Stomach (tissue), 9 donors: ENCODE measurements around the gene NXPH4. TPM values are rescaled to one million over a fixed set of nuclear protein-coding genes. Genes with fewer than 3 reads are reported as not detected.

ENCODE experiments used
- DNase-seq, 2 donors: peaks; one replicate each; pipeline versions ENCODE4 v3.0.0 to v3.0.0-alpha.2; 2013 to 2019
- H3K27ac ChIP-seq, 5 donors: fragments of 200-600 bp in 4 of 5; sonication (generic) in 4 of 5; one replicate each; pipeline ENCODE4 v1.5.1; 2013 to 2019; ENCODE audit warnings: mild to moderate bottlenecking in 1 of 5, moderate library complexity in 1 of 5
- H3K27me3 ChIP-seq, 3 donors: fragments of 200-600 bp; sonication (generic); one replicate each; pipeline ENCODE4 v1.5.1; 2017 to 2019; ENCODE audit warnings: mixed run types in 1 of 3
- H3K36me3 ChIP-seq, 4 donors: fragments of 200-600 bp; sonication (generic); 1 replicate in 3 of 4; 2 replicates in 1 of 4; pipeline ENCODE4 v1.5.1; 2016 to 2019
- H3K4me1 ChIP-seq, 4 donors: fragments of 200-600 bp; sonication (generic); one replicate each; pipeline ENCODE4 v1.5.1; 2016 to 2019
- H3K4me3 ChIP-seq, 4 donors: fragments of 200-600 bp; sonication (generic) in 3 of 4; one replicate each; pipeline ENCODE4 v1.5.1; 2016 to 2019; ENCODE audit warnings: mild to moderate bottlenecking in 1 of 4
- H3K9me3 ChIP-seq, 4 donors: fragments of 200-600 bp; sonication (generic); one replicate each; pipeline ENCODE4 v1.5.1; 2016 to 2019
- EP300 ChIP-seq: sonication (generic); formaldehyde crosslinking; IDR thresholded peaks from one replicate; pipeline ENCODE4 v1.6.1; 2017; ENCODE audit warnings: antibody characterized with exemption
- POLR2A ChIP-seq, 4 donors: fragments of 450-650 bp; IDR thresholded peaks; one replicate each; pipeline ENCODE4 v1.6.1; 2016; ENCODE audit warnings: antibody characterized with exemption in 4 of 4, control low read depth in 2 of 4, mild to moderate bottlenecking in 1 of 4, moderate library complexity in 1 of 4
- POLR2AphosphoS5 ChIP-seq, 3 donors: sonication (generic); formaldehyde crosslinking; IDR thresholded peaks; one replicate each; pipeline ENCODE4 v1.6.1; 2016; ENCODE audit warnings: antibody characterized with exemption in 3 of 3
- WGBS, 5 donors: extraction: QIAGEN DNeasy Blood & Tissue Kit in 3 of 5; methylation state at CpG; one replicate each; pipeline versions ENCODE4 v1.1.5 to v1.1.7; 2013 to 2018; 5-methylcytosine and 5-hydroxymethylcytosine counted together
- intact Hi-C: fragments of 100-400 bp; cut with DNase I; formaldehyde crosslinking; loops from one replicate; pipeline ENCODE4 v1.15.1; 2023; ENCODE audit warnings: low total_unique reads
- polyA plus RNA-seq, 3 donors: library from polyadenylated mRNA; stranded (reverse); fragments of 200-250 nt; gene quantifications; one replicate each; pipeline ENCODE4 v1.2.3, GENCODE V29; 2013
- total RNA-seq, 5 donors: library from RNA; depleted of rRNA; stranded (reverse); fragments of >200 nt; gene quantifications; one replicate each; pipeline versions ENCODE4 v1.1.0 to v1.2.3, GENCODE V29; 2014 to 2016
- TF ChIP-seq, protein P1 (sequence below), 7 experiments: fragments of 450-650 bp in 4 of 7; fragments of 200-600 bp in 3 of 7; sonication (generic) in 3 of 7; IDR thresholded peaks; one replicate each; pipeline ENCODE4 v1.5.1; 2016 to 2019; ENCODE audit warnings: antibody characterized with exemption in 7 of 7, control low read depth in 2 of 7, mild to moderate bottlenecking in 1 of 7
- donor health status: healthy with polysubstance abuse.
- donor health status: Bipolar disorder and iron deficiency.
- donor health status: healthy.

The NXPH4 gene
- total and polyA plus RNA-seq, 8 donors = 0.18 to 0.44 (median 0.30) TPM; not detected in 5

DNA sequence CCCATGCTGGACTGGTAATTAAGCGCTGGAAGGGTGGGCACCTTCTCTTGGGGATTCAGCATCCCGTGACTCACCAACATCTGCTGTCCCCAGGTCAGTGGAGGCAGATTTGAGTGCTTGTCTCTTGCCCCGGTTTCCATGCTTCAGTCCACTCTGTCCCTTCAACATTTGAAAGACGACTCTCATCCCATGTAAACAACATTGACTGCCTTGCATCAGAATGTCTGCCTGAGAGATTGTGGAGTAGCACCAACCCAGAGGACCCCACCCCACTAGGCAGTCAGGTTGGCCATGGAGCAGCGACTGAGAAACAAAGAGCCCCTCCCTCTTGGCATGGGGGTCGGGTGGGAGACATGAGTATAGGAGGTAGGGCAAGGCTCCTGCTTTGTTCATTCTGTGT, 39.3 kb downstream of the NXPH4 start:
- no peaks in the 10 kb centered on the region for H3K9me3 ChIP-seq
- no peaks in the 10 kb centered on the region for H3K27me3 ChIP-seq
- no peak overlapping the region for H3K27ac ChIP-seq
- intact Hi-C loops = no loop called here
- TF ChIP-seq EP300 = no peak
- no peak for TF ChIP-seq POLR2A (IDR thresholded peaks at IDR 0.05)
- no peak for TF ChIP-seq POLR2AphosphoS5 (IDR thresholded peaks at IDR 0.05)
- TF ChIP-seq, protein P1, sequence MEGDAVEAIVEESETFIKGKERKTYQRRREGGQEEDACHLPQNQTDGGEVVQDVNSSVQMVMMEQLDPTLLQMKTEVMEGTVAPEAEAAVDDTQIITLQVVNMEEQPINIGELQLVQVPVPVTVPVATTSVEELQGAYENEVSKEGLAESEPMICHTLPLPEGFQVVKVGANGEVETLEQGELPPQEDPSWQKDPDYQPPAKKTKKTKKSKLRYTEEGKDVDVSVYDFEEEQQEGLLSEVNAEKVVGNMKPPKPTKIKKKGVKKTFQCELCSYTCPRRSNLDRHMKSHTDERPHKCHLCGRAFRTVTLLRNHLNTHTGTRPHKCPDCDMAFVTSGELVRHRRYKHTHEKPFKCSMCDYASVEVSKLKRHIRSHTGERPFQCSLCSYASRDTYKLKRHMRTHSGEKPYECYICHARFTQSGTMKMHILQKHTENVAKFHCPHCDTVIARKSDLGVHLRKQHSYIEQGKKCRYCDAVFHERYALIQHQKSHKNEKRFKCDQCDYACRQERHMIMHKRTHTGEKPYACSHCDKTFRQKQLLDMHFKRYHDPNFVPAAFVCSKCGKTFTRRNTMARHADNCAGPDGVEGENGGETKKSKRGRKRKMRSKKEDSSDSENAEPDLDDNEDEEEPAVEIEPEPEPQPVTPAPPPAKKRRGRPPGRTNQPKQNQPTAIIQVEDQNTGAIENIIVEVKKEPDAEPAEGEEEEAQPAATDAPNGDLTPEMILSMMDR (IDR thresholded peaks at IDR 0.05) = no peak
- peaks cover 40 to 75% (median 68%) of the 10 kb centered on the region in 4 donors for H3K36me3 ChIP-seq
- no peak for DNase-seq
- 85 to 95% (median 90%) methylated on average over 6 of the region's 6 CpGs for WGBS, 5 donors
- peaks cover 0 to 12% (median 2%) of the 10 kb centered on the region in 4 donors for H3K4me1 ChIP-seq
- H3K4me3 ChIP-seq = no peak overlapping the region

DNA sequence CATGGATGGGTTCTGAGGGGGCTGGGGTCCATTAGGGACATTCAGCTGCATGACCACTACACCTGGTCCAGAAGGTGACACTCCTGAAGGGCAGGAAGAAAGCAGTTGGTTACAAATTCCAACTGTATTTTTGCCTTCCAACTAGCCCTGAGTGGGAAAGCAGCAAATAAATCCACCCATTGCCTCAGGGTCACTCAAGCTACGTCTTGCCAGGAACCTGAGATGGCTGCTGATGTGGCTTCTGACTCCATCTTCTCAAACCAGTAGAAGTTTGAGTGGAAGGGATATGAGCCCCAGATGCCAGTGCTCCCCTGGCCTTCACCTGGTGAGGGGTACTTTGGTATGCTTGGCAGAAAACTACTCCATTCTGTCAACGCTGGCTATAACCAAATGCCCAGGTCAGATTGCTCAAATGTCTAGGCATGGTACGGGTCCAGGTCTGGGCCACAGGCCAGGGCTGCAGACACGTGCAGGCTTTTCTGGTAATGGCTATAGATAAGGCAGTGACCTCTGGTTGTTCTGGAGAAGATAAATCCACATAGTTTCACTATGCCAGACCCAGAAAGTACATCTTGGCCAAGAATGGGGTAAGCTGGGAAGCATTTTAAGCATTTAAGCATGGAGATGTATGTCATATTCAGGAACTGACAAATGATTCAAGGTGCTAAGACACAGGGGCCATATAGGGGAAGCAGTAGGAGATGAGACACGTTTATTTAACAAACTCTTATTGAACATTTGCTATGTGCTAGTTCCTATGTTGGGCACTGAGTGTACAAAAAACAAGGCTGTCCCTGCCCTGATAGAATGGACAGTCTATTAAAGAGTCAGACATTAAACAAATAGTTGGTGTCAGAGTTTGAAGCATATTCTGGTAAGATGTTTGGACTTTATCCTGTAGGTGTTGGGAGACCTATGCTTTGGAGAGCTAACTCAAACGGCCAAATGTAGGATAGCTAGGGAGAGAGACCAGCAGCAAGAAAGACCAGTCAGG, 42.7 kb downstream of the NXPH4 start:
- Histone ChIP-seq H3K36me3 (peaks cover 40 to 92% (median 86%) of the 10 kb centered on the region in 4 donors), H3K27ac (no peak overlapping the region), H3K4me3 (no peak overlapping the region), H3K4me1 (peaks cover 0 to 12% (median 2%) of the 10 kb centered on the region in 4 donors), H3K27me3 (no peaks in the 10 kb centered on the region), H3K9me3 (no peaks in the 10 kb centered on the region)
- 28 to 53% (median 47%) methylated on average over 6 of the region's 6 CpGs for WGBS, 5 donors
- intact Hi-C loops = no loop called here
- peak in 1 of 2 donors; percentile 73 for DNase-seq
- TF ChIP-seq POLR2A (IDR thresholded peaks at IDR 0.05) (no peak), EP300 (no peak), POLR2AphosphoS5 (IDR thresholded peaks at IDR 0.05) (peak in 1 of 3 donors; percentile 30)
- TF ChIP-seq, protein P1 (IDR thresholded peaks at IDR 0.05) = no peak

DNA sequence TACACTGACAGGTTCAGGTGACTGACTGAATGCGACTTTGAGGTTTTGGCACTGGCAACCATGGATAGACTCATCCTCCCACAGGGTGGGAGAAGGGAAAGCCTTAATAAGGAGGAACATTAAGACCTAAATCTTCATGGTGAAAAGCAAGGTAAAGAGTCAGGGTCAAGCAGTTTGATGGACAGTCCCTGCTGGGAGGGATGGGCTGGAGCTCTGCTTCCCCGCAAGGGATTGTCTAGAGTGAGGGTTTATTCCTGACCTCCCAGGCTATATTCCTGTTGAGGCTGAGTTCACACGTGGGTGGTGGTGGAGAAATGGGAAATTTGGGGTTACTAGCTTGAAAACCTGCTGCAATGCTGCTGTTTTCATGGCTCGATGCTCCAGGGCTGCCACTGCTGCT, 43.8 kb downstream of the NXPH4 start:
- Histone ChIP-seq H3K27me3 (no peaks in the 10 kb centered on the region), H3K27ac (no peak overlapping the region), H3K36me3 (peaks cover 39 to 90% (median 85%) of the 10 kb centered on the region in 4 donors), H3K9me3 (no peaks in the 10 kb centered on the region), H3K4me1 (peaks cover 0 to 12% (median 2%) of the 10 kb centered on the region in 4 donors), H3K4me3 (no peak overlapping the region)
- WGBS, 5 donors = 90 to 94% (median 93%) methylated on average over 4 of the region's 4 CpGs
- TF ChIP-seq EP300 (no peak), POLR2AphosphoS5 (IDR thresholded peaks at IDR 0.05) (no peak)
- TF ChIP-seq, protein P1 (IDR thresholded peaks at IDR 0.05) = no peak
- intact Hi-C loops = no loop called here
- no peak for DNase-seq

DNA sequence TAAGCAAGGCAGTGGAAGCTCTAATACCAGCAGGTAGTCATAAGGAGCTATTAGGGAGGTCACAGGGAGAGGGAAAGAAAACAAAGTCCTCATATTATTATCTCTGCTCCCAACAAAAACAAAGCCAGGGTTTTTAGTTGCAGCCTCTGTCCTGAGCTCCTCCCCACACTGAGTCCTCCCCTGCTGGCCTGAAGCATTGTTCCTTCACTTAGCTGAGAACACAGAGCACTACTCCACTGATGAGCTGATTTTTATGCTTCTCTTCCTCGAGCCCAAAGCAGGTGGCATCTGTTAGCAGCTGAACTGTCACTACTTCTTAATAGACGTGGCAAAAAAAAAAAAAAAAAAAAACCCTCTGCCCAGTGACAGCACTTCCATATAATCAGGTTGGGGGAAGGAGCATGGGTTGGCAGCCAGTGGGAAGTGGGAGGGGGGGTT, 44.9 kb downstream of the NXPH4 start:
- Histone ChIP-seq H3K36me3 (peaks cover 32 to 90% (median 85%) of the 10 kb centered on the region in 4 donors), H3K27me3 (no peaks in the 10 kb centered on the region), H3K9me3 (no peaks in the 10 kb centered on the region), H3K4me3 (no peak overlapping the region), H3K4me1 (peaks cover 0 to 12% (median 2%) of the 10 kb centered on the region in 4 donors), H3K27ac (no peak overlapping the region)
- TF ChIP-seq, protein P1 (IDR thresholded peaks at IDR 0.05) = no peak
- TF ChIP-seq EP300 (no peak), POLR2AphosphoS5 (IDR thresholded peaks at IDR 0.05) (no peak), POLR2A (IDR thresholded peaks at IDR 0.05) (no peak)
- DNase-seq = no peak
- 53 to 74% (median 72%) methylated on average over 2 of the region's 2 CpGs for WGBS, 5 donors
- intact Hi-C loops = no loop called here
